Measurements from ENCODE around the gene TRIM75.

TRIM75 gene

DNA sequence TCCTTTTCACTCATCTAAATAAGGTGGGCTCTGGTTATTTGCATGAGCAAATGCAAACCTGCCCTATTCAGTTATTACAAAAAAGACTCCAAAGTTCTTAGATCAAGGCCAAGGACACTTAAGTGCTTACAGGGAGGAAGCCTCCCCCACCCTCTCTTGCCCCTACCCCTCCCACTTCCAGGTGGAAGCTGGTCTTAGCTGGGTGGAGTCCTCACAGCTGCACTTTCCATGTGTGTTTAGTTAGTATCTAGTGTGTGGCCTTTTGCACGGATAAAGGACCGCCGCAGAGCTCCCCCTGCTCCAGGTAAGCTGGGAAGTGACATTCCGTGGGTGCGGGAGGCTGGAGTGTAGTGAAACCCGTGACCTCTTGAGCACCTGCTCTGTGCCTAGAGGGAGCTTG is at the start of gene TRIM75:
Gene TRIM75 (plus strand): TSS at position 222 of the 400 bp plus-strand sequence. CDS start 5,282 bp downstream, outside the sequence.
- in situ Hi-C loops (cut with HindIII; ENCODE audit: low sequenced_read_pairs), result no loop called here
- no peak within 1 kb of the TSS for H3K4me3 ChIP-seq (ENCODE audit: low read depth, low read length)
- TF ChIP-seq, protein P1, sequence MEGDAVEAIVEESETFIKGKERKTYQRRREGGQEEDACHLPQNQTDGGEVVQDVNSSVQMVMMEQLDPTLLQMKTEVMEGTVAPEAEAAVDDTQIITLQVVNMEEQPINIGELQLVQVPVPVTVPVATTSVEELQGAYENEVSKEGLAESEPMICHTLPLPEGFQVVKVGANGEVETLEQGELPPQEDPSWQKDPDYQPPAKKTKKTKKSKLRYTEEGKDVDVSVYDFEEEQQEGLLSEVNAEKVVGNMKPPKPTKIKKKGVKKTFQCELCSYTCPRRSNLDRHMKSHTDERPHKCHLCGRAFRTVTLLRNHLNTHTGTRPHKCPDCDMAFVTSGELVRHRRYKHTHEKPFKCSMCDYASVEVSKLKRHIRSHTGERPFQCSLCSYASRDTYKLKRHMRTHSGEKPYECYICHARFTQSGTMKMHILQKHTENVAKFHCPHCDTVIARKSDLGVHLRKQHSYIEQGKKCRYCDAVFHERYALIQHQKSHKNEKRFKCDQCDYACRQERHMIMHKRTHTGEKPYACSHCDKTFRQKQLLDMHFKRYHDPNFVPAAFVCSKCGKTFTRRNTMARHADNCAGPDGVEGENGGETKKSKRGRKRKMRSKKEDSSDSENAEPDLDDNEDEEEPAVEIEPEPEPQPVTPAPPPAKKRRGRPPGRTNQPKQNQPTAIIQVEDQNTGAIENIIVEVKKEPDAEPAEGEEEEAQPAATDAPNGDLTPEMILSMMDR (IDR thresholded peaks at IDR 0.05; ENCODE audit: low read depth, low read length, missing control alignments), result no peak
- no peak for DNase-seq (ENCODE audit: low read depth)

DNA sequence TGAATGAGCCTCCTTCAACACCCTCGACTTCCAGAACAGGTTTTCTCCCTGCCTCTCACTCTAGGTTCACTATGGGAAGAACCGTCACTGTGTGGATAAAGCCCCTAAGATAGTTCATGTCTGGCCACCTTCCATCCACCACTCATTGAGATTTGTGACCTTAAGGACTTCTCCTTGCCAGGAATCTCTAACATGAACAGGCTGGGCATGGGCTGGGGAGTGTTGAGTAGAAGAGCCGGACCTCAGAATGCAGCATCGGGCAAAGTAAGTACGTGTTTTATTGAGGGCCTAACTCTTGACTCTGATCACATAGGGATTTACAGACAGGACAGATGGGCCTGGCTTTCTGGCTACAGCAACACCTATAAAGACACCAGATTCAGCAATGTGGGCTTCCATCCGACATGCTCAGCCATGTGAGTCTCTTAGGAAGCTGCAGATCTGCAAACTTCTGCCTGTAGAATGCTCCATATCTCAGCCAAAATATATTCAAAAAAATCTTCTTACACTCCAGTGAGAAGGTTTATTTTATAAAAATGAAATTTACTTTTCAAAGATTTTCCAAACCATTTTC is 48.2 kb upstream of the TRIM75 start:
- in situ Hi-C loops (cut with HindIII; ENCODE audit: low sequenced_read_pairs), result no loop called here
- TF ChIP-seq, protein P1 (IDR thresholded peaks at IDR 0.05; ENCODE audit: low read depth, low read length, missing control alignments), result no peak
- no peak overlapping the region for H3K4me3 ChIP-seq (ENCODE audit: low read depth, low read length)
- DNase-seq (ENCODE audit: low read depth), result no peak

DNA sequence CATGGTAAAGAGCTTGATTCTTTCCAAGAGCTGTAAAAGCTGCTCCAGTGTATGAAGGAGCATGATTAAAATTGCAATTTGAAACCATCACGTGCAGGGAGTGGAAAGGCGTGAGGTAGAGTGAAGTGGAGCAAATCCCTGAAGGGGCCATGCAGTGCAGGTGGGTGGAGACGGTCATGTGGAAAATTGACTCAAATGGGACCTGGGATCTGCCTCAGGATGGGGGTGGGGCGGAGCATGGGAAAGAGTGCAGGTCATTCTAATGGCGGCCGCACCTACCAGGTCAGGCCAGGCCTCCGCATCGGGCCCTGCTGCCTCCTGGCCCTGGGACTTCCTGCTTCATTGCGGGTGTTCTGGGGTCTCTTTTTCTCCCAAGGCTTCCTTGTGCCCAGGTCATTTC is 47.2 kb upstream of the TRIM75 start:
- no peak overlapping the region for H3K4me3 ChIP-seq (ENCODE audit: low read depth, low read length)
- in situ Hi-C loops (cut with HindIII; ENCODE audit: low sequenced_read_pairs), result no loop called here
- DNase-seq (ENCODE audit: low read depth), result no peak
- TF ChIP-seq, protein P1 (IDR thresholded peaks at IDR 0.05; ENCODE audit: low read depth, low read length, missing control alignments), result no peak

DNA sequence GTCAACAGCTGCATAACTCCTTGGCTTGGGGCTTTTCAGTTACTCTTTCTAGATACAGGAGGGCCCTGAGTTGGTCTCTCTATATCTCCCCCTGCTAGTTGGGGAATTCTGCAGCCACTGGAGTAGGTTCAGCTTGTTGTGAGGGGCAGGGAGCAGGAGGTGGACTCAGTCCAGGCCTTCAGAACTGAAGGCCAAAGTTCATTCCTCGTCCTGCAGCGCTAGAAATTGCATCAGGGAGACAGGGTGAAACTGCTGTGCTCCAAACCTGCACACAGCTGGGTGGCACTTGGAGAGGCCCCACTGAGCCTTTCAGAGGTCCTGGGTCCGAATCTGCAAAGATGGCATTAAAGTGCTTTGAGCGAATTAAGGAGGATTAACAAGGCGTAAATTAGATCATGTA is 46.8 kb upstream of the TRIM75 start:
- no peak overlapping the region for H3K4me3 ChIP-seq (ENCODE audit: low read depth, low read length)
- in situ Hi-C loops (cut with HindIII; ENCODE audit: low sequenced_read_pairs), result no loop called here
- TF ChIP-seq, protein P1 (IDR thresholded peaks at IDR 0.05; ENCODE audit: low read depth, low read length, missing control alignments), result no peak
- no peak for DNase-seq (ENCODE audit: low read depth)

DNA sequence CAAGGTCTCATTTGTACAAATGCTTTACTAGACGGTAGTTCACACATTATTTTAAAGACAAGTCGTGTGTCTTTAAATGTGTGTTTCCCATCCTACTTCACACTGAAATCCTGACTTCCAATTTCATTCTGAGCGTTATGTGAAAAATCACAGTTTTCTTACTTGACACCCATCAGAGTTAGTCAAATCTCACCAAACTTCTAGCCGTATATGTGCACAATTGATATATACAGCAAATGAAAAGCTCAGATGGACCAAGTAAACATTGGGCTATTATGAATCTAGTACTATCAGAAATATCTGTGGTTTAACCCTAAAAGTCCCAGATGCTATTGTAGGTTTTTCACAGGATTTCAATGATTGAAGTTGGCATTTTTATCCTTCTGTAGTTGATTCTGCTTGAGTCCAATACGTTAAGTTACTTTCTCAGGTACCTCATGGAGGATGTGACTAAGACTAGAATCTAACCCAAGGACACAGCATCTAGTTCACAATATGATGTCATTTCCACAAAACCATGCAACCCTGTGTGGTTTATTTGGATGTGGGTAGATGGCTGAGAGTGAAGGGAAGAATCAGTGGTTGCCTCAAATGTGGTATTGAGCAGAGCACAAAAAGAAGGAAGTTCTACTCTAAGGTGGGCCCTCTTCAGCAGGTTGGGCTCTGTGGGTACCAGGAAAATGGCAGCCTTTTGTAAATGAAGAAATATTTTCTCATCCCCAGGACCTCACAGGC is 44.0 kb upstream of the TRIM75 start:
- no peak overlapping the region for H3K4me3 ChIP-seq (ENCODE audit: low read depth, low read length)
- TF ChIP-seq, protein P1 (IDR thresholded peaks at IDR 0.05; ENCODE audit: low read depth, low read length, missing control alignments), result no peak
- in situ Hi-C loops (cut with HindIII; ENCODE audit: low sequenced_read_pairs), result no loop called here
- DNase-seq (ENCODE audit: low read depth), result no peak

DNA sequence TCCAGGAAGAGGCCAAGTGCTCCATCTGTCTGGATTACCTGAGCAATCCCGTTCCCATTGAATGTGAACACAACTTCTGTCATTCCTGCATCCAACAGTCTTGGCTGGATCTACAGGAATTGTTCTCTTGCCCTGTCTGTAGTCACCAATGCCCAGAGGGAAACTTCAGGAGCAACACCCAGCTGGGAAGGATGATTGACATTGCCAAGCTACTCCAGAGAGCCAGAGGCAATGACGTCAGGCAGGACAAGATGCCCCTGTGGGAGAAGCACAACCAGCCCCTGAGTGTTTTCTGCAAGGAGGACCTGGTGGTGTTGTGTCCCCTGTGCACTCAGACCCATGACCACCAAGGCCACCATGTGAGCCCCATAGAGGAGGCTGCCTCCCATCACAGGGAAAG is 43.2 kb upstream of the TRIM75 start:
- H3K4me3 ChIP-seq (ENCODE audit: low read depth, low read length), result no peak overlapping the region
- DNase-seq (ENCODE audit: low read depth), result no peak
- in situ Hi-C loops (cut with HindIII; ENCODE audit: low sequenced_read_pairs), result no loop called here
- TF ChIP-seq, protein P1 (IDR thresholded peaks at IDR 0.05; ENCODE audit: low read depth, low read length, missing control alignments), result no peak
